K562 (cell line): ENCODE measurements around the gene BANP. TPM values are rescaled to one million over a fixed set of nuclear protein-coding genes. Genes with fewer than 3 reads are reported as not detected.

Source experiments
- BCOR ChIP-seq: fragments of 450-650 bp; IDR thresholded peaks from 2 replicates; pipeline ENCODE4 v1.6.1; 2016
- CEBPZ ChIP-seq: fragments of 150-350 bp; IDR thresholded peaks from 2 replicates; pipeline ENCODE4 v1.6.1; 2014; ENCODE audit warnings: low read depth, mild to moderate bottlenecking, low read length, borderline replicate concordance
- CHD2 ChIP-seq: IDR thresholded peaks from 2 replicates; pipeline ENCODE4 v1.6.1; 2011; ENCODE audit warnings: low read depth, low read length
- CLOCK ChIP-seq: fragments of 250-450 bp; sonication (Bioruptor Pico); IDR thresholded peaks from 2 replicates; pipeline ENCODE4 v1.4.0; 2020; ENCODE audit warnings: mild to moderate bottlenecking, moderate library complexity, borderline replicate concordance
- CTBP1 ChIP-seq: fragments of 450-650 bp; IDR thresholded peaks from 2 replicates; pipeline ENCODE4 v1.6.1; 2016; ENCODE audit warnings: borderline replicate concordance
- ILF3 ChIP-seq: fragments of 450-650 bp; IDR thresholded peaks from 2 replicates; pipeline ENCODE4 v1.6.1; 2018; ENCODE audit warnings: antibody characterized with exemption, mild to moderate bottlenecking, moderate library complexity, borderline replicate concordance
- L3MBTL2 ChIP-seq: fragments of 450-650 bp; IDR thresholded peaks from 2 replicates; pipeline ENCODE4 v1.6.1; 2016; ENCODE audit warnings: mild to moderate bottlenecking, moderate library complexity
- NCOA4 ChIP-seq: fragments of 450-650 bp; IDR thresholded peaks from 2 replicates; pipeline ENCODE4 v1.6.1; 2018; ENCODE audit warnings: mild to moderate bottlenecking; ENCODE audit not compliant: partially characterized antibody
- POLR2G ChIP-seq: fragments of 200-400 bp; formaldehyde crosslinking; IDR thresholded peaks from 2 replicates; pipeline ENCODE4 v1.6.1; 2017; ENCODE audit warnings: low read depth, mild to moderate bottlenecking, antibody characterized with exemption, low read length, moderate library complexity
- POLR3G ChIP-seq: IDR thresholded peaks from 2 replicates; pipeline ENCODE4 v1.6.1; 2011; ENCODE audit not compliant: insufficient read length, insufficient replicate concordance; ENCODE audit errors: extremely low read depth
- ZBTB5 ChIP-seq: fragments of 450-650 bp; IDR thresholded peaks from 2 replicates; pipeline ENCODE4 v1.6.1; 2017; ENCODE audit warnings: antibody characterized with exemption
- ZFX ChIP-seq: sonication (generic); formaldehyde crosslinking; IDR thresholded peaks from 2 replicates; pipeline ENCODE4 v1.8.0; 2022; ENCODE audit warnings: mild to moderate bottlenecking, missing genetic modification reagents, moderate library complexity
- ZNF449 ChIP-seq: fragments of 250-450 bp; sonication (Bioruptor Pico); IDR thresholded peaks from 2 replicates; pipeline ENCODE4 v1.8.0; 2022; ENCODE audit warnings: moderate library complexity, mild to moderate bottlenecking, inconsistent platforms
- ZNF707 ChIP-seq: fragments of 250-450 bp; sonication (Bioruptor Pico); conservative IDR thresholded peaks from 2 replicates; pipeline ENCODE4 v1.8.0; 2022; ENCODE audit warnings: inconsistent platforms, mild to moderate bottlenecking, moderate library complexity
- polyA plus RNA-seq, 8 experiments: library from polyadenylated mRNA; depleted of rRNA in 4 of 8; stranded (reverse) in 5 of 8; unstranded in 3 of 8; fragments of >200 nt; fragmentation: Nextera tagmentation in 2 of 8; fragmentation: Illumina TruSeq in 1 of 8; extraction: Ambion mirVana in 2 of 8; extraction: Trizol in 1 of 8; gene quantifications; 2 replicates each; pipeline versions ENCODE4 v1.2.1 to v1.2.3, GENCODE V29; 2011 to 2014; ENCODE audit warnings: inconsistent platforms in 1 of 8, missing spikeins in 1 of 8
- total RNA-seq, 7 experiments: library from RNA; depleted of rRNA in 6 of 7; stranded (reverse); fragments of >200 nt in 6 of 7; fragmentation: Illumina TruSeq in 2 of 7; extraction: Trizol in 2 of 7; gene quantifications; 2 replicates each; pipeline versions ENCODE4 v1.2.1 to v1.2.3, GENCODE V29; 2011 to 2021; ENCODE audit warnings: low replicate concordance in 1 of 7

The BANP gene
- total and polyA plus RNA-seq, 9 of the 15 experiments (the other 6 are each of a cell fraction or from before 2014, with no cell fraction given), result 4.6 to 22.1 (median 15.6) TPM

GRCh38 chr16:87960296-87960695 is 9.1 kb downstream of the BANP start (continued):
- TF ChIP-seq ZBTB5, result no peak
- no peak for TF ChIP-seq ZFX (CRISPR knock-in tag)
- TF ChIP-seq BCOR, result no peak
- TF ChIP-seq POLR2G, result no peak
- TF ChIP-seq ZNF449 (CRISPR knock-in tag), result no peak
- no peak for TF ChIP-seq CEBPZ
- no peak for TF ChIP-seq CTBP1
- no peak for TF ChIP-seq ILF3
- no peak for TF ChIP-seq POLR3G
- no peak for TF ChIP-seq L3MBTL2
- TF ChIP-seq CLOCK, result no peak
- no peak for TF ChIP-seq NCOA4
- no peak for TF ChIP-seq CHD2
- TF ChIP-seq ZNF707 (CRISPR knock-in tag), result no peak
